Upper lobe of left lung (tissue), 6 donors: ENCODE measurements around the gene BEND6. TPM values are rescaled to one million over a fixed set of nuclear protein-coding genes. Genes with fewer than 3 reads are reported as not detected.
"Not testable (repeated sequence)": the region's sequence is repeated elsewhere in the genome, so short reads cannot be mapped to it uniquely, and the experiment has no call there.

Experiments
- ATAC-seq, 2 donors: fragments of 200-7000 bp; cut with Tn5 transposase; one replicate each; pipeline ENCODE4 v1.9.1; 2022; ENCODE audit warnings: mild to moderate bottlenecking in 2 of 2, moderate library complexity in 2 of 2; ENCODE audit not compliant: low FRiP score in 2 of 2
- DNase-seq, 2 donors: peaks; one replicate each; pipeline ENCODE4 v3.0.0-alpha.2; 2019 to 2020
- H3K27ac ChIP-seq, 4 donors: fragments of 200-600 bp; sonication (generic); one replicate each; pipeline ENCODE4 v1.5.1; 2016 to 2019
- H3K27me3 ChIP-seq, 4 donors: fragments of 200-600 bp; sonication (generic); one replicate each; pipeline ENCODE4 v1.5.1; 2017 to 2019
- H3K36me3 ChIP-seq, 4 donors: fragments of 200-600 bp; sonication (generic); one replicate each; pipeline ENCODE4 v1.5.1; 2016 to 2019
- H3K4me1 ChIP-seq, 4 donors: fragments of 200-600 bp; sonication (generic); one replicate each; pipeline ENCODE4 v1.5.1; 2018 to 2019
- H3K4me3 ChIP-seq, 4 donors: fragments of 200-600 bp; sonication (generic); one replicate each; pipeline ENCODE4 v1.5.1; 2017 to 2019; ENCODE audit warnings: mild to moderate bottlenecking in 2 of 4, moderate library complexity in 1 of 4
- H3K9me3 ChIP-seq, 4 donors: fragments of 200-600 bp; sonication (generic); one replicate each; pipeline ENCODE4 v1.5.1; 2018 to 2019
- EP300 ChIP-seq, 4 donors: sonication (generic); formaldehyde crosslinking; IDR thresholded peaks; one replicate each; pipeline ENCODE4 v1.5.1; 2017; ENCODE audit warnings: antibody characterized with exemption in 4 of 4, control low read depth in 2 of 4
- POLR2A ChIP-seq, 4 donors: fragments of 450-650 bp; IDR thresholded peaks; one replicate each; pipeline ENCODE4 v1.5.1; 2016 to 2017; ENCODE audit warnings: antibody characterized with exemption in 4 of 4, mild to moderate bottlenecking in 2 of 4
- POLR2AphosphoS5 ChIP-seq, 2 donors: sonication (generic); formaldehyde crosslinking; IDR thresholded peaks; one replicate each; pipeline ENCODE4 v1.5.1; 2017; ENCODE audit warnings: antibody characterized with exemption in 2 of 2
- WGBS, 2 donors: methylation state at CpG; one replicate each; pipeline ENCODE4 v1.1.5; 2017 to 2018; 5-methylcytosine and 5-hydroxymethylcytosine counted together
- total RNA-seq, 6 donors: library from RNA; depleted of rRNA in 4 of 6; stranded (reverse); fragments of >200 nt in 4 of 6; gene quantifications; one replicate each; pipeline versions ENCODE4 v1.1.0 to v1.2.1, GENCODE V29; 2016 to 2021
- TF ChIP-seq, protein P1 (sequence below), 6 experiments: fragments of 450-650 bp in 4 of 6; fragments of 200-600 bp in 2 of 6; sonication (generic) in 2 of 6; IDR thresholded peaks; one replicate each; pipeline ENCODE4 v1.5.1; 2016 to 2019; ENCODE audit warnings: antibody characterized with exemption in 6 of 6
- donor health status: DM: no; HTN: no; CAD: no; lungs with moderate emphysema.
- donor health status: DM: no; HTN: yes; CAD: no; lungs with severe emphysema.

BEND6 gene
- total RNA-seq, 6 donors from 2014 or later, result 0.29 to 1.1 (median 0.30) TPM; not detected in 3

DNA sequence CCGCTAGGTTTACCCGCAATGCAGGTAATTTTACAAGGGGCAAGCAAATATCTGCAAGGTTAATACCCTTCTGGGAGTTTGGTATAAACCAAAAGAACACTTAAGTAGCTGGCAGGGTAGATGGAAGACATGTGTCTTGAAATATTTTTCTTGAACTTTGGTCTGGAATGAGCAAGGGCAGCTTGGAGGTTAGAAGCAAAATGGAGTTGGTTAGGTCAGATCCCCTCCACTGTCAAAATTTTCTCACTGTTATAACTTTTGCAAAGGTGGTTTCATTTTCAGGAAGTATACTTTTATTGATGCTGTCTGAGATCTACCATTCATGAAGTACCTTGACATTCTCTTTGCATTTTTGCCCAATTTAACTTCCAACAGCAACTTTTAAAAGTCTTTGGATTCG, 78.3 kb downstream of the BEND6 start:
- Histone ChIP-seq H3K36me3 (no peaks in the 10 kb centered on the region), H3K27ac (no peak overlapping the region), H3K4me3 (no peak overlapping the region), H3K9me3 (no peaks in the 10 kb centered on the region), H3K4me1 (peaks cover 0 to 3% (median 0%) of the 10 kb centered on the region in 4 donors), H3K27me3 (no peaks in the 10 kb centered on the region)
- 84 to 93% methylated on average over 3 of the region's 3 CpGs for WGBS, 2 donors
- DNase-seq (no peak), ATAC-seq (no peak)
- TF ChIP-seq EP300 (IDR thresholded peaks at IDR 0.05) (no peak), POLR2AphosphoS5 (IDR thresholded peaks at IDR 0.05) (no peak), POLR2A (IDR thresholded peaks at IDR 0.05) (no peak)
- TF ChIP-seq, protein P1, sequence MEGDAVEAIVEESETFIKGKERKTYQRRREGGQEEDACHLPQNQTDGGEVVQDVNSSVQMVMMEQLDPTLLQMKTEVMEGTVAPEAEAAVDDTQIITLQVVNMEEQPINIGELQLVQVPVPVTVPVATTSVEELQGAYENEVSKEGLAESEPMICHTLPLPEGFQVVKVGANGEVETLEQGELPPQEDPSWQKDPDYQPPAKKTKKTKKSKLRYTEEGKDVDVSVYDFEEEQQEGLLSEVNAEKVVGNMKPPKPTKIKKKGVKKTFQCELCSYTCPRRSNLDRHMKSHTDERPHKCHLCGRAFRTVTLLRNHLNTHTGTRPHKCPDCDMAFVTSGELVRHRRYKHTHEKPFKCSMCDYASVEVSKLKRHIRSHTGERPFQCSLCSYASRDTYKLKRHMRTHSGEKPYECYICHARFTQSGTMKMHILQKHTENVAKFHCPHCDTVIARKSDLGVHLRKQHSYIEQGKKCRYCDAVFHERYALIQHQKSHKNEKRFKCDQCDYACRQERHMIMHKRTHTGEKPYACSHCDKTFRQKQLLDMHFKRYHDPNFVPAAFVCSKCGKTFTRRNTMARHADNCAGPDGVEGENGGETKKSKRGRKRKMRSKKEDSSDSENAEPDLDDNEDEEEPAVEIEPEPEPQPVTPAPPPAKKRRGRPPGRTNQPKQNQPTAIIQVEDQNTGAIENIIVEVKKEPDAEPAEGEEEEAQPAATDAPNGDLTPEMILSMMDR (IDR thresholded peaks at IDR 0.05), result no peak

GRCh38 chr6:57035549-57035948, 80.6 kb downstream of the BEND6 start:
- no peak for ATAC-seq
- H3K27ac ChIP-seq, result no peak overlapping the region
- DNase-seq, result no peak
- 29 to 48% methylated on average over 3 of the region's 3 CpGs for WGBS, 2 donors
- no peak overlapping the region for H3K4me3 ChIP-seq
- no peak for TF ChIP-seq POLR2A (IDR thresholded peaks at IDR 0.05)
- TF ChIP-seq POLR2AphosphoS5 (IDR thresholded peaks at IDR 0.05), result no peak
- TF ChIP-seq, protein P1 (IDR thresholded peaks at IDR 0.05), result no peak
- TF ChIP-seq EP300 (IDR thresholded peaks at IDR 0.05), result no peak
- H3K36me3 ChIP-seq, result no peaks in the 10 kb centered on the region
- H3K4me1 ChIP-seq, result peaks cover 0 to 3% (median 0%) of the 10 kb centered on the region in 4 donors
- H3K27me3 ChIP-seq, result no peaks in the 10 kb centered on the region
- no peaks in the 10 kb centered on the region for H3K9me3 ChIP-seq

DNA sequence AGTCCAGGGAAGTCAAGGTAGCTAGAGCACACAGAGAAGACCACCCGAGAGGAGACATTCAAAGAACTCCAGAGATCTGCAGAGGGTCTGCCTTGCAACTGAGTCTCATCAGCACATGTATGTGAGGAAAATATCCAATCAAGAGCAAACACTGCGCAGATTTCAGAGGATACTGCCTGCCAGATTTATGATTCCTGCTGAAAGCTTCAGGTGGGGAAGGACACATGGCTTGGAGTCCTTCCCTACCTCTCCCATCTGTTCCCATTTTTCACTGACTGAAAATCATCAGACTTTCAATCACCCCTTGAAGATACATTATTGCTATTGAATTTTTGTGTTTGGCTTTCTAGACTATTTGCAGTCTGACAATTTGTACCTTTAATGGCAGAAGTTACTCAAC, 84.0 kb downstream of the BEND6 start:
- ATAC-seq (no peak), DNase-seq (no peak)
- Histone ChIP-seq H3K4me3 (no peak overlapping the region), H3K9me3 (no peaks in the 10 kb centered on the region), H3K4me1 (no peaks in the 10 kb centered on the region), H3K27me3 (no peaks in the 10 kb centered on the region), H3K27ac (no peak overlapping the region), H3K36me3 (no peaks in the 10 kb centered on the region)
- TF ChIP-seq POLR2AphosphoS5 (IDR thresholded peaks at IDR 0.05) (no peak), POLR2A (IDR thresholded peaks at IDR 0.05) (no peak), EP300 (IDR thresholded peaks at IDR 0.05) (no peak)
- TF ChIP-seq, protein P1 (IDR thresholded peaks at IDR 0.05), result no peak
- 90 to 94% methylated on average over 2 of the region's 2 CpGs for WGBS, 2 donors

DNA sequence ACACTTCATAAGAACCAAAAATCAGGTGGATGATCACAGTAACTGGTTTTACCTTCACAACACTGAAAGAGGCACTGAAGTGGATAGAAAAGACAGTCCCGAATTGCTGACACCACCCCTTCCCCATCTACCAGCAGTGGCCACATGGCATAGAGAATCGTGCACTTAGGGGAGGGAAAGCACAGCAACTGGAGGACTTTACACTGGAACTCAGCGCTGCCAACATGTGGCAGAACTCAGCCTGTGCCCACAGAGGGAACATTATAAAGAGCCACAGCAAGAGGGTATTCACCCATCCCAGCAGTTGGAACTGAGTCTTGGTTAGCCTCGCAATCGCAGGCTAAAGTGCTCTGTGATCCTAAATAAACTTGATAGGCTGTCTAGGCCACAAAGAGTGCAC, 85.1 kb downstream of the BEND6 start:
- ATAC-seq, result no peak
- DNase-seq, result no peak
- H3K9me3 ChIP-seq, result no peaks in the 10 kb centered on the region
- no peak overlapping the region for H3K27ac ChIP-seq
- H3K4me3 ChIP-seq, result no peak overlapping the region
- H3K27me3 ChIP-seq, result no peaks in the 10 kb centered on the region
- no peak for TF ChIP-seq EP300 (IDR thresholded peaks at IDR 0.05)
- TF ChIP-seq, protein P1 (IDR thresholded peaks at IDR 0.05), result no peak
- TF ChIP-seq POLR2A (IDR thresholded peaks at IDR 0.05), result no peak
- no peak for TF ChIP-seq POLR2AphosphoS5 (IDR thresholded peaks at IDR 0.05)
- 79 to 85% methylated on average over 4 to 5 of the region's 5 CpGs for WGBS, 2 donors
- H3K36me3 ChIP-seq, result no peaks in the 10 kb centered on the region
- H3K4me1 ChIP-seq, result no peaks in the 10 kb centered on the region

GRCh38 chr6:57044061-57044460, 89.2 kb downstream of the BEND6 start:
- H3K27ac ChIP-seq, H3K4me1 ChIP-seq, H3K36me3 ChIP-seq, ATAC-seq, H3K4me3 ChIP-seq, H3K9me3 ChIP-seq, H3K27me3 ChIP-seq, DNase-seq: not testable (repeated sequence)
- WGBS, 2 donors, result 83 to 100% methylated on average over 1 of the region's 1 CpG
